Caco-2 (cell line): Measurements from ENCODE around the gene PPP1R12B. TPM values are rescaled to one million over a fixed set of nuclear protein-coding genes. Genes with fewer than 3 reads are reported as not detected.
"Not testable (repeated sequence)": the region's sequence is repeated elsewhere in the genome, so short reads cannot be mapped to it uniquely, and the experiment has no call there.

Experiments used
- BruUV-seq: library from RNA; stranded (reverse); fragments of 400-500 nt; replicated peaks from 2 replicates; lab custom pipeline; 2021; lab: Mats Ljungman, UMichigan
- CTCF ChIA-PET: fragments of 300-600 bp; sonication (Branson Sonifier 250); formaldehyde crosslinking; loops from one replicate; lab custom pipeline; 2022; ENCODE audit warnings: antibody characterized with exemption; lab: Charles Lee
- POLR2A ChIA-PET: fragments of 300-600 bp; sonication (Branson Sonifier 250); formaldehyde crosslinking; loops from one replicate; lab custom pipeline; 2022; ENCODE audit warnings: antibody characterized with exemption; lab: Charles Lee
- DNase-seq, 2 experiments: peaks; one replicate each; pipeline versions ENCODE4 v3.0.0 to v3.0.0-alpha.2; 2020 to 2022
- H3K27me3 ChIP-seq: replicated peaks from 2 replicates; pipeline ENCODE4 v1.6.0; 2011; ENCODE audit warnings: low read length; ENCODE audit not compliant: control insufficient read depth, insufficient read depth
- H3K36me3 ChIP-seq: 2 replicates; pipeline ENCODE4 v1.5.1; 2011; ENCODE audit warnings: low read length; ENCODE audit not compliant: control insufficient read depth, insufficient read depth
- H3K4me1 ChIP-seq: fragments of 250-450 bp; sonication (Bioruptor Pico); 2 replicates; pipeline ENCODE4 v1.5.1; 2020; ENCODE audit warnings: mild to moderate bottlenecking
- H3K4me3 ChIP-seq: 2 replicates; pipeline ENCODE4 v1.5.1; 2011; ENCODE audit warnings: low read depth, mild to moderate bottlenecking, control low read depth, low read length
- H3K9me3 ChIP-seq: fragments of 250-450 bp; sonication (Bioruptor Pico); 2 replicates; pipeline ENCODE4 v1.5.1; 2020; ENCODE audit warnings: mild to moderate bottlenecking, moderate library complexity
- H3K27ac Mint-ChIP-seq: one replicate; pipeline ENCODE4 v1.8.0; 2022; ENCODE audit warnings: mixed read lengths; ENCODE audit not compliant: unreplicated experiment
- H3K27me3 Mint-ChIP-seq: one replicate; pipeline ENCODE4 v1.8.0; 2022; ENCODE audit warnings: mixed read lengths; ENCODE audit not compliant: insufficient read depth, unreplicated experiment
- H3K36me3 Mint-ChIP-seq: one replicate; pipeline ENCODE4 v1.8.0; 2022; ENCODE audit warnings: mild to moderate bottlenecking, mixed read lengths; ENCODE audit not compliant: insufficient read depth, unreplicated experiment
- H3K4me1 Mint-ChIP-seq: one replicate; pipeline ENCODE4 v1.8.0; 2022; ENCODE audit warnings: low read depth, mixed read lengths; ENCODE audit not compliant: unreplicated experiment
- H3K4me3 Mint-ChIP-seq: one replicate; pipeline ENCODE4 v1.8.0; 2022; ENCODE audit warnings: mild to moderate bottlenecking, moderate library complexity, mixed read lengths; ENCODE audit not compliant: unreplicated experiment
- H3K9me3 Mint-ChIP-seq: one replicate; pipeline ENCODE4 v1.8.0; 2022; ENCODE audit warnings: mixed read lengths; ENCODE audit not compliant: unreplicated experiment
- CTCF ChIP-seq, 2 experiments: fragments of 200-600 bp in 1 of 2; IDR thresholded peaks; 1 replicate in 1 of 2; 2 replicates in 1 of 2; pipeline versions ENCODE4 v1.5.1 to v1.8.0; 2011 to 2022; ENCODE audit warnings: antibody characterized with exemption in 1 of 2, control low read depth in 1 of 2, inconsistent platforms in 1 of 2, low read depth in 1 of 2, low read length in 1 of 2, mild to moderate bottlenecking in 1 of 2, moderate library complexity in 1 of 2; ENCODE audit not compliant: insufficient read depth in 1 of 2, severe bottlenecking in 1 of 2, unreplicated experiment in 1 of 2
- intact Hi-C: fragments of 100-400 bp; cut with micrococcal nuclease; formaldehyde crosslinking; loops from one replicate; pipeline ENCODE4 v1.10.0; 2022; ENCODE audit not compliant: unreplicated experiment
- total RNA-seq: library from RNA; stranded (reverse); gene quantifications from 2 replicates; pipeline ENCODE4 v1.2.3, GENCODE V29; 2022

The PPP1R12B gene
- total RNA-seq, 1 experiment from 2014 or later, result 16.4 TPM

- no peak overlapping the region for H3K27ac Mint-ChIP-seq
- H3K9me3 ChIP-seq, result no peaks in the 10 kb centered on the region
- no peaks in the 10 kb centered on the region for H3K36me3 ChIP-seq
- intact Hi-C loops, result no loop called here
- no peak for TF ChIP-seq CTCF (IDR thresholded peaks at IDR 0.05; ENCODE audit: insufficient read depth in 1 of 2, low read depth in 1 of 2, low read length in 1 of 2, severe bottlenecking in 1 of 2, unreplicated experiment in 1 of 2)
- no peaks in the 10 kb centered on the region for H3K9me3 Mint-ChIP-seq
- H3K36me3 Mint-ChIP-seq, result no peaks in the 10 kb centered on the region
- no peaks in the 10 kb centered on the region for H3K27me3 ChIP-seq
- POLR2A ChIA-PET, result no interaction called here
- H3K4me1 Mint-ChIP-seq, result no peaks in the 10 kb centered on the region
- no peak overlapping the region for H3K4me3 ChIP-seq
- H3K27me3 Mint-ChIP-seq, result no peaks in the 10 kb centered on the region
- no peak overlapping the region for H3K4me3 Mint-ChIP-seq
- no peak for DNase-seq
- H3K4me1 ChIP-seq, result no peaks in the 10 kb centered on the region
- BruUV-seq, result no TSS peak
- CTCF ChIA-PET, result interaction anchor here (1.1 kb wide), 1 partner anchor 47 kb away, joined by 3 read pairs; no protein-coding TSS in a partner anchor
Observed at GRCh38 chr1:202613571-202613970, 265.1 kb downstream of the PPP1R12B start.

GRCh38 chr1:202614363-202615207 lies 266.1 kb downstream of the PPP1R12B start:
- intact Hi-C loops, H3K27me3 ChIP-seq, DNase-seq, H3K9me3 ChIP-seq, H3K4me3 Mint-ChIP-seq, H3K27ac Mint-ChIP-seq, H3K4me1 Mint-ChIP-seq, H3K9me3 Mint-ChIP-seq, H3K4me3 ChIP-seq, H3K27me3 Mint-ChIP-seq, H3K36me3 Mint-ChIP-seq, H3K36me3 ChIP-seq, H3K4me1 ChIP-seq, POLR2A ChIA-PET, BruUV-seq: not testable (repeated sequence)
- CTCF ChIA-PET, result interaction anchor here (1.1 kb wide), 1 partner anchor 46 kb away, joined by 3 read pairs; no protein-coding TSS in a partner anchor

GRCh38 chr1:202615208-202615500 lies 266.7 kb downstream of the PPP1R12B start:
- H3K4me3 ChIP-seq, H3K4me1 ChIP-seq, H3K36me3 Mint-ChIP-seq, H3K27me3 ChIP-seq, H3K9me3 ChIP-seq, BruUV-seq, H3K9me3 Mint-ChIP-seq, POLR2A ChIA-PET, H3K27me3 Mint-ChIP-seq, intact Hi-C loops, H3K4me1 Mint-ChIP-seq, DNase-seq, CTCF ChIA-PET, H3K4me3 Mint-ChIP-seq, H3K36me3 ChIP-seq, H3K27ac Mint-ChIP-seq: not testable (repeated sequence)

- Histone ChIP-seq H3K4me3 (no peak overlapping the region), H3K36me3 (no peaks in the 10 kb centered on the region), H3K4me1 (no peaks in the 10 kb centered on the region), H3K27me3 (no peaks in the 10 kb centered on the region), H3K9me3 (no peaks in the 10 kb centered on the region)
- Mint-ChIP-seq H3K36me3 (no peaks in the 10 kb centered on the region), H3K27me3 (no peaks in the 10 kb centered on the region), H3K4me3 (no peak overlapping the region), H3K9me3 (no peaks in the 10 kb centered on the region), H3K4me1 (no peaks in the 10 kb centered on the region), H3K27ac (no peak overlapping the region)
- intact Hi-C loops, result no loop called here
- no peak for DNase-seq
- ChIA-PET POLR2A (no interaction called here), CTCF (no interaction called here)
- no TSS peak for BruUV-seq
- TF ChIP-seq CTCF (IDR thresholded peaks at IDR 0.05; ENCODE audit: insufficient read depth in 1 of 2, low read depth in 1 of 2, low read length in 1 of 2, severe bottlenecking in 1 of 2, unreplicated experiment in 1 of 2), result no peak
Observed at GRCh38 chr1:202615501-202616354, 267.2 kb downstream of the PPP1R12B start.
